PC-3 (cell line): ENCODE measurements around the gene RRBP1. TPM values are rescaled to one million over a fixed set of nuclear protein-coding genes. Genes with fewer than 3 reads are reported as not detected.

Source experiments
- ATAC-seq: fragments of 200-7000 bp; cut with Tn5 transposase; 2 replicates; pipeline ENCODE4 v1.9.1; 2020; ENCODE audit warnings: mild to moderate bottlenecking, moderate library complexity
- BruUV-seq: library from RNA; stranded (reverse); fragments of 400-500 nt; replicated peaks from 2 replicates; lab custom pipeline; 2021; lab: Mats Ljungman, UMichigan
- CTCF ChIA-PET: fragments of 300-600 bp; sonication (Branson Sonifier 250); formaldehyde crosslinking; loops from one replicate; lab custom pipeline; 2022; ENCODE audit warnings: antibody characterized with exemption; lab: Charles Lee
- POLR2A ChIA-PET: fragments of 300-600 bp; sonication (Branson Sonifier 250); formaldehyde crosslinking; loops from one replicate; lab custom pipeline; 2022; ENCODE audit warnings: antibody characterized with exemption; ENCODE audit not compliant: unreplicated experiment; lab: Charles Lee
- DNase-seq: peaks from one replicate; pipeline ENCODE4 v3.0.0-alpha.2; 2015
- H2AFZ ChIP-seq: fragments of 300-600 bp; sonication (generic); 2 replicates; pipeline ENCODE4 v1.6.0; 2016; ENCODE audit warnings: antibody characterized with exemption, low read length
- H3F3A ChIP-seq: fragments of 300-600 bp; sonication (generic); one replicate; pipeline ENCODE4 v1.6.0; 2017; ENCODE audit warnings: antibody characterized with exemption, low read length, control low read depth, mild to moderate bottlenecking; ENCODE audit not compliant: unreplicated experiment
- H3K27ac ChIP-seq: fragments of 300-600 bp; sonication (generic); 2 replicates; pipeline ENCODE4 v1.5.1; 2016; ENCODE audit warnings: mild to moderate bottlenecking, low read length
- H3K27me3 ChIP-seq: fragments of 300-600 bp; sonication (generic); 2 replicates; pipeline ENCODE4 v1.6.1; 2016; ENCODE audit warnings: low read length, mixed read lengths
- H3K36me3 ChIP-seq: fragments of 300-600 bp; sonication (generic); 2 replicates; pipeline ENCODE4 v1.6.1; 2016; ENCODE audit warnings: low read depth, mixed run types, low read length, mixed read lengths
- H3K4me1 ChIP-seq: fragments of 300-600 bp; sonication (generic); 2 replicates; pipeline ENCODE4 v1.5.1; 2016; ENCODE audit warnings: low read length; ENCODE audit not compliant: insufficient read depth
- H3K4me2 ChIP-seq: fragments of 300-600 bp; sonication (generic); 2 replicates; pipeline ENCODE4 v1.6.0; 2016; ENCODE audit warnings: low read length
- H3K4me3 ChIP-seq: fragments of 300-600 bp; sonication (generic); 2 replicates; pipeline ENCODE4 v1.5.1; 2016; ENCODE audit warnings: mild to moderate bottlenecking, low read length, mixed read lengths
- H3K79me2 ChIP-seq: fragments of 300-600 bp; sonication (generic); 2 replicates; pipeline ENCODE4 v1.6.1; 2017; ENCODE audit warnings: low read length, mixed read lengths
- H3K9ac ChIP-seq: fragments of 300-600 bp; sonication (generic); 2 replicates; pipeline ENCODE4 v1.6.0; 2016; ENCODE audit warnings: mild to moderate bottlenecking, low read length
- H3K9me2 ChIP-seq: fragments of 300-600 bp; sonication (generic); replicated peaks from 2 replicates; pipeline ENCODE4 v1.6.1; 2016; ENCODE audit warnings: mixed run types, low read length, mixed read lengths
- H3K9me3 ChIP-seq: fragments of 300-600 bp; sonication (generic); 2 replicates; pipeline ENCODE4 v1.6.1; 2016; ENCODE audit warnings: low read length, mixed read lengths
- H4K20me1 ChIP-seq: fragments of 300-600 bp; sonication (generic); 2 replicates; pipeline ENCODE4 v1.6.1; 2016; ENCODE audit warnings: low read length, mixed read lengths
- EZH2 ChIP-seq: fragments of 300-600 bp; sonication (generic); IDR thresholded peaks from one replicate; pipeline ENCODE4 v1.6.1; 2017; ENCODE audit warnings: antibody characterized with exemption, mild to moderate bottlenecking, low read length; ENCODE audit not compliant: unreplicated experiment
- EZH2phosphoT487 ChIP-seq: fragments of 300-600 bp; sonication (generic); IDR thresholded peaks from 2 replicates; pipeline ENCODE4 v1.6.1; 2018; ENCODE audit warnings: mild to moderate bottlenecking, antibody characterized with exemption, low read length, borderline replicate concordance
- intact Hi-C: fragments of 100-400 bp; cut with micrococcal nuclease; formaldehyde crosslinking; loops from 2 replicates; pipeline ENCODE4 v1.9.0; 2023
- total RNA-seq: library from RNA; depleted of rRNA; stranded (reverse); fragments of >200 nt; gene quantifications from 2 replicates; pipeline ENCODE4 v1.2.3, GENCODE V29; 2014
- TF ChIP-seq, protein P1 (sequence below): fragments of 300-600 bp; sonication (generic); conservative IDR thresholded peaks from 2 replicates; pipeline ENCODE4 v1.5.1; 2017; ENCODE audit warnings: antibody characterized with exemption, low read depth, mild to moderate bottlenecking, low read length

RRBP1 gene
- total RNA-seq, 1 experiment from 2014 or later = 176 TPM

DNA sequence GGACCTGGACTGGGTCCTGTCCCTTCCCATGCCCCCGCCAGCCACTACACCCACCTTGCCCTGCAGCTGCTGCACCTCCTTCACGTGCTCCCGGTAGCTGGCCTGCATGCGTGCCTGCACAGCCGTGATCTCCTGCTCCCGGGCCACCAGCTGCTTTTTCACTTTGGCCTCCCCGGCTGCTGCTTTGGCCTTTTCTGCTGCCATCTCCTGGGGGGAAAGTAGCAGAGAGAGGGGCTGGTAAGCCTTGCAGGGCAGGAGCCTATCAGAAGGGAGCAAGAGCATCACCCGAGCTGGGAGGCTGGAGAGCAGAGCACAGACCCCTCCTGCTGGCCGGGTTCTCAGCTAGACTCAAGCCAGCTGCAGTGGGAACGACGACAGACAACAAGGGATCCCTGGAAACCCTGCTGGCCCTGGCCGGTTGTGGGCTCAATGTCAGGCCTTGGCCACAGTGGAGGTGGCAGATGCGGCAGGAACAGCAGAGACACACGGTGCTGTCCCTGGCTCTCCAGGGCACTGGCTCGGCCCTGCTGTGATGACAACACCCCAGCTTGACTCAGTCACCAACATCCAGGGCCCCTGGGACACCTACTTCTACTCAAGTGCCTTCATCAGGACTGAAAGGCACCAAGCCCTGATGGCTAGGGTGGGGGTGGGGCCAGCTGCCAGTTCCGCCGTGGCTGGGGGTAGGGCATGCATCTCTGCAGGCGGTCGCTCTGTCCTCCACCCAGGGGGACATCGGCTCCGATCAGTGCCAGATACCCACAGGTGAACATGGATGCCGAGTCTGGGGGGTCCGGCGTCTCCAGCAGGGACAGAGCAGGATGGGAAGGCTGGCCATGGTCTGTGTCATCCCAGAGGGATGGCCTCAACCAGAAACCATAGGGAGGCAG lies 45.3 kb downstream of the RRBP1 start:
- ChIA-PET POLR2A (no interaction called here), CTCF (no interaction called here)
- Histone ChIP-seq H3K4me2 (no peak overlapping the region), H3K4me3 (no peak overlapping the region), H3K9me3 (no peaks in the 10 kb centered on the region), H4K20me1 (0 out of 2 replicates have a peak, but pooled peaks cover 3% of the 10 kb centered on the region), H3F3A (no peaks in the 10 kb centered on the region), H3K36me3 (peaks cover 62% of the 10 kb centered on the region; the same call in 1 of the 2 replicates), H3K27me3 (no peaks in the 10 kb centered on the region), H3K27ac (no peak overlapping the region), H3K79me2 (peaks cover 6% of the 10 kb centered on the region; the same call in 1 of the 2 replicates), H3K9me2 (no peaks in the 10 kb centered on the region), H3K4me1 (no peaks in the 10 kb centered on the region), H3K9ac (no peak overlapping the region), H2AFZ (no peak overlapping the region)
- intact Hi-C loops = no loop called here
- no TSS peak for BruUV-seq
- no peak for TF ChIP-seq EZH2
- ATAC-seq (no peak), DNase-seq (no peak)

DNA sequence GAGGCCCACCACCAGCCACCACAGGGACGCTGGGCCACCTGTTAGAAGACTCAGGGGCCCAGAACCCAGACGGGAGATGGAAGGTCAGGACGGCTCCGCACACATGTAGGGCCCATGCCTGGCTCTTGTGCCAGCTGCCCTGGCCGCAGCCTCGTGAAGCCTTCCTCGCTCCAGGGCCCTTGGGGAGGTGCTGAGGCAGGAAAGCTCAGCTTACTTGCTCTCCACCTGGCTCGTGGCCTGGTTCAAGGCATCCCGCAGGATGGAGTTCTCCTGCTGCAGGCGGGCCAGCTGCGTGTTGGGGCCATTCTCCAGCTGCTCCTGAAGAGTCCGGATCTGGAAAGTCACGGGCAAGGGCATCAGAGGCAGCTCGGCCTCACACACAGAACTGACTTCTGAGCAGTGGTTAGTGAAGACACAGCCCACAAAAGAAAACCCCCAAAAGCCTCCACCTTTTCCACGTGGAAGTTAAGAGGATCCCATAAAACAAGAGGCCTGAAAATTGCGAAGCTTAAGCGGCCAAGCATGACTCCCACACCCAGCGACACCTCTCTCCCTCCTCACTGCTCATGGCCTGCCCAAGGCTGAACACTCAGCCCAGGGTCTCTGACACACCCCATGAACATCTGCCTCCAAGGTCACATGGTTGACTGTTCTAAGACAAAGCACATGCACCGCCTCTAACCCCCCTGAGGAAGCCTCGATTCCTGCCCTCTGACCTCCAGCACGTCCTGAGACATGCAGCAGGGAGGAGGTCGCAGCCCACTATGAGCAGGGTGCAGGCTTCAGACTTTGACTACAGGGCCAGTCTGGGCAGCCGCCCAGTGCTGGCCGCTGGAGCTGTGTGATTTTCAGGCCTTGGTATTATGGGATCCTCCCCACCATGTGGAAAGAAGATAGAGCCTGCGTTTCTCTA lies 46.5 kb downstream of the RRBP1 start:
- Histone ChIP-seq H3K27me3 (no peaks in the 10 kb centered on the region), H3F3A (no peaks in the 10 kb centered on the region), H3K9me3 (no peaks in the 10 kb centered on the region), H4K20me1 (0 out of 2 replicates have a peak, but pooled peaks cover 3% of the 10 kb centered on the region), H3K79me2 (peaks cover 5% of the 10 kb centered on the region; the same call in 1 of the 2 replicates), H3K36me3 (peaks cover 62% of the 10 kb centered on the region; the same call in 1 of the 2 replicates), H3K4me2 (no peak overlapping the region), H3K4me1 (no peaks in the 10 kb centered on the region), H3K27ac (no peak overlapping the region), H2AFZ (no peak overlapping the region), H3K9me2 (no peaks in the 10 kb centered on the region), H3K9ac (no peak overlapping the region), H3K4me3 (no peak overlapping the region)
- no peak for DNase-seq
- ChIA-PET POLR2A (no interaction called here), CTCF (no interaction called here)
- intact Hi-C loops = no loop called here
- ATAC-seq = no peak
- TF ChIP-seq EZH2phosphoT487 (no peak), EZH2 (no peak)
- TF ChIP-seq, protein P1, sequence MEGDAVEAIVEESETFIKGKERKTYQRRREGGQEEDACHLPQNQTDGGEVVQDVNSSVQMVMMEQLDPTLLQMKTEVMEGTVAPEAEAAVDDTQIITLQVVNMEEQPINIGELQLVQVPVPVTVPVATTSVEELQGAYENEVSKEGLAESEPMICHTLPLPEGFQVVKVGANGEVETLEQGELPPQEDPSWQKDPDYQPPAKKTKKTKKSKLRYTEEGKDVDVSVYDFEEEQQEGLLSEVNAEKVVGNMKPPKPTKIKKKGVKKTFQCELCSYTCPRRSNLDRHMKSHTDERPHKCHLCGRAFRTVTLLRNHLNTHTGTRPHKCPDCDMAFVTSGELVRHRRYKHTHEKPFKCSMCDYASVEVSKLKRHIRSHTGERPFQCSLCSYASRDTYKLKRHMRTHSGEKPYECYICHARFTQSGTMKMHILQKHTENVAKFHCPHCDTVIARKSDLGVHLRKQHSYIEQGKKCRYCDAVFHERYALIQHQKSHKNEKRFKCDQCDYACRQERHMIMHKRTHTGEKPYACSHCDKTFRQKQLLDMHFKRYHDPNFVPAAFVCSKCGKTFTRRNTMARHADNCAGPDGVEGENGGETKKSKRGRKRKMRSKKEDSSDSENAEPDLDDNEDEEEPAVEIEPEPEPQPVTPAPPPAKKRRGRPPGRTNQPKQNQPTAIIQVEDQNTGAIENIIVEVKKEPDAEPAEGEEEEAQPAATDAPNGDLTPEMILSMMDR = no peak
- no TSS peak for BruUV-seq

DNA sequence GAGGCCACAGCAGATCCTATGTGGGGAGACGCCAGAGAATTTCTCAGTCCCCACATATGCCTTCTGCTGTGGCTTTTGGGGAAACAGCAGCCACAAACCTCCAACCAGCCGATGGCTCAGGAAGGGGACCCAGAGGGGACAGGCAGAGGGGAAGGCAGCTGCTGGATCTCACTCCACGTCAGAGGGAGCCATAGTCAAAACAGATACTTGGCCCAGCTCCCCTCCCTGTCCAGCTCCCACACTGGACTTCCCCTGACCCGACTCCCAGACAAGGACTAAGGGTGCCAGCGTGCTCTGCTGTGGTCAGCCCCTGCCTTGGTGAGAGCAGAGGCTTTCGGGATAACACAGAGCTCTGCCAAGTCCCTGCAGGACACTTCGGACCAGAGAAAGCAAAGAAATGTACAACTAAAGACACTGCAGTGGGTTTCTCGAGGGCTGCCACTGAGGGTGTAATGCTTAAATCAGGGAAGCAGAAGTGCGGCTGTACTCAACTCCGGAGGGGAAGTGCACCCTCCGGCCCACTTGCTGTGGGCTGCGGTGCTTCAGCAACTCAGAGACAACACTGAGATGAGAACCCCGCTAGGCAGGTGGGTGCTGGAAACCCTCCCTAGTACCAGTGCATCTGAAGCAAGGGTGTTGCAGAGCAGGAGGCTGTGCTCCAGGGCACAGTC lies 47.2 kb downstream of the RRBP1 start:
- TF ChIP-seq, protein P1 = no peak
- TF ChIP-seq EZH2phosphoT487 (no peak), EZH2 (no peak)
- H3K79me2 ChIP-seq = peaks cover 5% of the 10 kb centered on the region; the same call in 1 of the 2 replicates
- ChIA-PET POLR2A (no interaction called here), CTCF (no interaction called here)
- H2AFZ ChIP-seq = no peak overlapping the region
- BruUV-seq = no TSS peak
- intact Hi-C loops = no loop called here
- H3K4me1 ChIP-seq = no peaks in the 10 kb centered on the region
- H3K36me3 ChIP-seq = peaks cover 61% of the 10 kb centered on the region; the same call in 1 of the 2 replicates
- H3K27ac ChIP-seq = no peak overlapping the region
- no peaks in the 10 kb centered on the region for H3K27me3 ChIP-seq
- H4K20me1 ChIP-seq = 0 out of 2 replicates have a peak, but pooled peaks cover 3% of the 10 kb centered on the region
- DNase-seq = no peak
- no peak overlapping the region for H3K4me3 ChIP-seq
- no peaks in the 10 kb centered on the region for H3K9me3 ChIP-seq
- no peak for ATAC-seq
- H3K9ac ChIP-seq = no peak overlapping the region
- no peak overlapping the region for H3K4me2 ChIP-seq
- H3F3A ChIP-seq = no peaks in the 10 kb centered on the region
- H3K9me2 ChIP-seq = no peaks in the 10 kb centered on the region
